HEK293 (cell line): ENCODE measurements around the gene UHMK1.
"Not testable (repeated sequence)": the region's sequence is repeated elsewhere in the genome, so short reads cannot be mapped to it uniquely, and the experiment has no call there.

ENCODE experiments used
- BCL11A ChIP-seq: fragments of 450-650 bp; formaldehyde crosslinking; IDR thresholded peaks from 2 replicates; pipeline ENCODE4 v1.5.1; 2016; ENCODE audit warnings: low read depth, missing biosample characterization, missing genetic modification characterization
- CTCF ChIP-seq: fragments of 450-650 bp; formaldehyde crosslinking; IDR thresholded peaks from 2 replicates; pipeline ENCODE4 v1.5.1; 2016; ENCODE audit warnings: missing biosample characterization, missing genetic modification characterization
- OSR2 ChIP-seq: fragments of 450-650 bp; formaldehyde crosslinking; IDR thresholded peaks from 2 replicates; pipeline ENCODE4 v1.5.1; 2016; ENCODE audit warnings: missing biosample characterization, missing genetic modification characterization
- ZBTB1 ChIP-seq: fragments of 450-650 bp; formaldehyde crosslinking; IDR thresholded peaks from 2 replicates; pipeline ENCODE4 v1.5.1; 2016; ENCODE audit warnings: missing biosample characterization, missing genetic modification characterization
- ZNF121 ChIP-seq: fragments of 450-650 bp; formaldehyde crosslinking; IDR thresholded peaks from 2 replicates; pipeline ENCODE4 v1.5.1; 2016; ENCODE audit warnings: missing biosample characterization, missing genetic modification characterization
- ZNF274 ChIP-seq, 2 experiments: fragments of 200-500 bp in 1 of 2; fragments of 450-650 bp in 1 of 2; sonication (Bioruptor generic) in 1 of 2; formaldehyde crosslinking in 1 of 2; IDR thresholded peaks; 2 replicates each; pipeline versions ENCODE4 v1.5.1 to v1.6.1; 2014 to 2016; ENCODE audit warnings: borderline replicate concordance in 1 of 2, inconsistent platforms in 1 of 2, low read length in 1 of 2, missing biosample characterization in 1 of 2, missing genetic modification characterization in 1 of 2
- ZNF398 ChIP-seq: fragments of 450-650 bp; formaldehyde crosslinking; IDR thresholded peaks from 2 replicates; pipeline ENCODE4 v1.5.1; 2017; ENCODE audit warnings: missing biosample characterization, missing genetic modification characterization
- ZNF791 ChIP-seq: fragments of 450-650 bp; formaldehyde crosslinking; IDR thresholded peaks from 2 replicates; pipeline ENCODE4 v1.5.1; 2016; ENCODE audit warnings: missing biosample characterization, missing genetic modification characterization
- ZXDB ChIP-seq: fragments of 450-650 bp; formaldehyde crosslinking; IDR thresholded peaks from 2 replicates; pipeline ENCODE4 v1.5.1; 2016; ENCODE audit warnings: missing biosample characterization, missing genetic modification characterization

- TF ChIP-seq BCL11A (tag by site-specific recombination); ZXDB (tag by site-specific recombination); CTCF (tag by site-specific recombination); ZNF398; ZNF791 (tag by site-specific recombination); ZNF274 (IDR thresholded peaks at IDR 0.05; ENCODE audit: low read length); ZNF274 (tag by site-specific recombination; IDR thresholded peaks at IDR 0.05; ENCODE audit: borderline replicate concordance); OSR2 (tag by site-specific recombination); ZNF121 (tag by site-specific recombination); ZBTB1: not testable (repeated sequence)
Measured at GRCh38 chr1:162571121-162571520, 73.5 kb downstream of the UHMK1 start.
